Testis (tissue), 3 donors: ENCODE measurements around the gene MAP3K4. TPM values are rescaled to one million over a fixed set of nuclear protein-coding genes. Genes with fewer than 3 reads are reported as not detected.

ENCODE experiments used
- DNase-seq: peaks from one replicate; pipeline ENCODE4 v3.0.0-alpha.2; 2019
- H3K27ac ChIP-seq, 2 donors: fragments of 200-600 bp; sonication (generic); one replicate each; pipeline ENCODE4 v1.5.1; 2019
- H3K27me3 ChIP-seq: fragments of 200-600 bp; sonication (generic); one replicate; pipeline ENCODE4 v1.5.1; 2019
- H3K36me3 ChIP-seq: fragments of 200-600 bp; sonication (generic); one replicate; pipeline ENCODE4 v1.5.1; 2017; ENCODE audit warnings: low read depth; ENCODE audit errors: missing control alignments
- H3K4me1 ChIP-seq: fragments of 200-600 bp; sonication (generic); one replicate; pipeline ENCODE4 v1.5.1; 2019
- H3K4me3 ChIP-seq, 2 donors: fragments of 200-600 bp; sonication (generic); one replicate each; pipeline ENCODE4 v1.5.1; 2017 to 2019
- H3K9me3 ChIP-seq: fragments of 200-600 bp; sonication (generic); one replicate; pipeline ENCODE4 v1.5.1; 2017
- CTCF ChIP-seq, 3 experiments: fragments of 450-650 bp in 2 of 3; fragments of 200-600 bp in 1 of 3; sonication (generic) in 1 of 3; IDR thresholded peaks; one replicate each; pipeline ENCODE4 v1.5.1; 2016 to 2019; ENCODE audit warnings: antibody characterized with exemption in 3 of 3, mild to moderate bottlenecking in 2 of 3, moderate library complexity in 1 of 3
- POLR2A ChIP-seq: fragments of 450-650 bp; IDR thresholded peaks from one replicate; pipeline ENCODE4 v1.6.1; 2017; ENCODE audit warnings: antibody characterized with exemption, mild to moderate bottlenecking, moderate library complexity
- WGBS, 2 donors: methylation state at CpG; one replicate each; pipeline ENCODE4 v1.1.5; 2018; 5-methylcytosine and 5-hydroxymethylcytosine counted together
- intact Hi-C: fragments of 100-400 bp; cut with DNase I; formaldehyde crosslinking; loops from one replicate; pipeline ENCODE4 v1.15.1; 2023; ENCODE audit warnings: low total_unique reads
- polyA plus RNA-seq: library from polyadenylated mRNA; stranded (reverse); fragments of 350-450 nt; fragmentation: Illumina TruSeq; extraction: RNeasy Lipid Tissue Mini Kit (QIAGEN cat#74804); gene quantifications from one replicate; pipeline ENCODE4 v1.2.3, GENCODE V29; 2014; ENCODE audit warnings: low read depth, low replicate concordance; ENCODE audit not compliant: insufficient read depth
- total RNA-seq, 2 donors: library from RNA; depleted of rRNA; stranded (reverse); fragments of >200 nt; gene quantifications; one replicate each; pipeline ENCODE4 v1.2.3, GENCODE V29; 2016

The MAP3K4 gene
- total and polyA plus RNA-seq, 3 donors from 2014 or later, result 45.0 to 77.7 (median 65.4) TPM

GRCh38 chr6:161166176-161166575 is 174.6 kb downstream of the MAP3K4 start:
- 94 to 96% methylated on average over 11 of the region's 11 CpGs for WGBS, 2 donors
- no peak for TF ChIP-seq POLR2A
- TF ChIP-seq CTCF (IDR thresholded peaks at IDR 0.05), result no peak
- H3K9me3 ChIP-seq, result no peaks in the 10 kb centered on the region
- H3K4me1 ChIP-seq, result no peaks in the 10 kb centered on the region
- intact Hi-C loops, result no loop called here
- no peak overlapping the region for H3K4me3 ChIP-seq
- no peak for DNase-seq
- no peak overlapping the region for H3K27ac ChIP-seq
- H3K27me3 ChIP-seq, result no peaks in the 10 kb centered on the region
- no peaks in the 10 kb centered on the region for H3K36me3 ChIP-seq

- Histone ChIP-seq H3K27ac (no peak overlapping the region), H3K9me3 (no peaks in the 10 kb centered on the region), H3K4me1 (no peaks in the 10 kb centered on the region), H3K27me3 (no peaks in the 10 kb centered on the region), H3K36me3 (no peaks in the 10 kb centered on the region), H3K4me3 (no peak overlapping the region)
- intact Hi-C loops, result no loop called here
- TF ChIP-seq CTCF (IDR thresholded peaks at IDR 0.05), result no peak
- no peak for TF ChIP-seq POLR2A
- no peak for DNase-seq
- WGBS, 2 donors, result 95 to 98% methylated on average over 5 of the region's 5 CpGs
Measured at GRCh38 chr6:161166677-161167076, 175.1 kb downstream of the MAP3K4 start.
